ENCODE results near the gene ARV1.
"Not testable (repeated sequence)": the region's sequence is repeated elsewhere in the genome, so short reads cannot be mapped to it uniquely, and the experiment has no call there.

GRCh38 chr1:230984622-230985515 is 6.0 kb downstream of the ARV1 start:
- TF ChIP-seq EZH2 (IDR thresholded peaks at IDR 0.05; ENCODE audit: low read length, missing control alignments); CTCF (conservative IDR thresholded peaks at IDR 0.05 in 1 of 2, IDR thresholded peaks at IDR 0.05 in 1 of 2; ENCODE audit: low read depth in 1 of 2, low read length in 2 of 2): not testable (repeated sequence)
